Activated T-helper 2 cell treated with anti-CD3 and anti-CD28 coated beads, Interferon-gamma antibody, Interleukin-2, Interleukin-4, amounts not matched to agents 10 μg/mL and 5 μg/mL and 100 μg/mL, durations not matched to agents 14 hours and 24 hours and 36 hours (primary cell): ENCODE results near the gene TCFL5. TPM values are rescaled to one million over a fixed set of nuclear protein-coding genes. Genes with fewer than 3 reads are reported as not detected.
A peak's percentile ranks its signal among the peaks of the same experiment; 100 is the strongest.

Experiments
- DNase-seq: peaks from one replicate; pipeline ENCODE4 v3.0.0; 2021; ENCODE audit warnings: low spot score
- H3K27ac Mint-ChIP-seq: one replicate; pipeline ENCODE4 v1.8.0; 2021; ENCODE audit warnings: mixed read lengths
- H3K27me3 Mint-ChIP-seq: one replicate; pipeline ENCODE4 v1.8.0; 2021; ENCODE audit warnings: low read depth, mixed read lengths
- H3K36me3 Mint-ChIP-seq: one replicate; pipeline ENCODE4 v1.8.0; 2021; ENCODE audit warnings: low read depth, mixed read lengths
- H3K4me1 Mint-ChIP-seq: one replicate; pipeline ENCODE4 v1.8.0; 2021; ENCODE audit warnings: low read depth, mixed read lengths
- H3K4me3 Mint-ChIP-seq: one replicate; pipeline ENCODE4 v1.8.0; 2021; ENCODE audit warnings: low read depth, mild to moderate bottlenecking, moderate library complexity, mixed read lengths
- H3K9me3 Mint-ChIP-seq: one replicate; pipeline ENCODE4 v1.8.0; 2021; ENCODE audit warnings: mixed read lengths
- intact Hi-C: fragments of 100-400 bp; cut with micrococcal nuclease; formaldehyde crosslinking; loops from one replicate; pipeline ENCODE4 v1.15.1; 2023
- total RNA-seq: library from RNA; stranded (reverse); gene quantifications from 2 replicates; pipeline ENCODE4 v1.2.3, GENCODE V29; 2022

Gene TCFL5
- total RNA-seq, 1 donor from 2014 or later = 5.7 TPM

- H3K27ac Mint-ChIP-seq = no peak overlapping the region
- no peaks in the 10 kb centered on the region for H3K27me3 Mint-ChIP-seq
- no peak overlapping the region for H3K4me3 Mint-ChIP-seq
- no peak for DNase-seq
- H3K36me3 Mint-ChIP-seq = no peaks in the 10 kb centered on the region
- intact Hi-C loops = no loop called here
- H3K4me1 Mint-ChIP-seq = peaks cover 10% of the 10 kb centered on the region
- H3K9me3 Mint-ChIP-seq = no peaks in the 10 kb centered on the region
Measured at GRCh38 chr20:62829231-62830230, 32.1 kb downstream of the TCFL5 start.

- Mint-ChIP-seq H3K4me1 (peaks cover 10% of the 10 kb centered on the region), H3K4me3 (no peak overlapping the region), H3K36me3 (no peaks in the 10 kb centered on the region), H3K9me3 (no peaks in the 10 kb centered on the region), H3K27me3 (no peaks in the 10 kb centered on the region), H3K27ac (no peak overlapping the region)
- intact Hi-C loops = no loop called here
- no peak for DNase-seq
Measured at GRCh38 chr20:62828511-62829230, 33.0 kb downstream of the TCFL5 start.

- H3K4me3 Mint-ChIP-seq = no peak overlapping the region
- no peaks in the 10 kb centered on the region for H3K27me3 Mint-ChIP-seq
- no peaks in the 10 kb centered on the region for H3K36me3 Mint-ChIP-seq
- no peak overlapping the region for H3K27ac Mint-ChIP-seq
- no peaks in the 10 kb centered on the region for H3K9me3 Mint-ChIP-seq
- intact Hi-C loops = no loop called here
- peaks cover 10% of the 10 kb centered on the region for H3K4me1 Mint-ChIP-seq
- DNase-seq = no peak
Measured at GRCh38 chr20:62828051-62828450, 33.6 kb downstream of the TCFL5 start.

- no peaks in the 10 kb centered on the region for H3K9me3 Mint-ChIP-seq
- intact Hi-C loops = no loop called here
- no peaks in the 10 kb centered on the region for H3K27me3 Mint-ChIP-seq
- H3K4me3 Mint-ChIP-seq = no peak overlapping the region
- H3K27ac Mint-ChIP-seq = no peak overlapping the region
- no peaks in the 10 kb centered on the region for H3K36me3 Mint-ChIP-seq
- DNase-seq = no peak
- peaks cover 5% of the 10 kb centered on the region for H3K4me1 Mint-ChIP-seq
Measured at GRCh38 chr20:62827311-62828038, 34.1 kb downstream of the TCFL5 start.

- Mint-ChIP-seq H3K4me3 (no peak overlapping the region), H3K27me3 (no peaks in the 10 kb centered on the region), H3K27ac (no peak overlapping the region), H3K4me1 (peaks cover 2% of the 10 kb centered on the region), H3K9me3 (no peaks in the 10 kb centered on the region), H3K36me3 (no peaks in the 10 kb centered on the region)
- DNase-seq = no peak
- intact Hi-C loops = no loop called here
Measured at GRCh38 chr20:62826646-62827310, 34.8 kb downstream of the TCFL5 start.

GRCh38 chr20:62825986-62826645, 35.5 kb downstream of the TCFL5 start:
- Mint-ChIP-seq H3K4me3 (no peak overlapping the region), H3K36me3 (no peaks in the 10 kb centered on the region), H3K9me3 (no peaks in the 10 kb centered on the region), H3K27ac (no peak overlapping the region), H3K4me1 (no peaks in the 10 kb centered on the region), H3K27me3 (no peaks in the 10 kb centered on the region)
- DNase-seq = no peak
- intact Hi-C loops = no loop called here

GRCh38 chr20:62825333-62825985, 36.2 kb downstream of the TCFL5 start:
- Mint-ChIP-seq H3K36me3 (no peaks in the 10 kb centered on the region), H3K4me3 (no peak overlapping the region), H3K27ac (no peak overlapping the region), H3K27me3 (no peaks in the 10 kb centered on the region), H3K9me3 (no peaks in the 10 kb centered on the region), H3K4me1 (no peaks in the 10 kb centered on the region)
- intact Hi-C loops = no loop called here
- DNase-seq = no peak

GRCh38 chr20:62824476-62825332, 36.9 kb downstream of the TCFL5 start:
- Mint-ChIP-seq H3K27me3 (peaks cover 5% of the 10 kb centered on the region), H3K4me1 (no peaks in the 10 kb centered on the region), H3K4me3 (no peak overlapping the region), H3K9me3 (no peaks in the 10 kb centered on the region), H3K36me3 (no peaks in the 10 kb centered on the region), H3K27ac (no peak overlapping the region)
- intact Hi-C loops = no loop called here
- peak; percentile 47 for DNase-seq

GRCh38 chr20:62823688-62824475, 37.7 kb downstream of the TCFL5 start:
- no peak for DNase-seq
- Mint-ChIP-seq H3K4me1 (no peaks in the 10 kb centered on the region), H3K36me3 (no peaks in the 10 kb centered on the region), H3K27ac (no peak overlapping the region), H3K27me3 (peaks cover 5% of the 10 kb centered on the region), H3K9me3 (no peaks in the 10 kb centered on the region), H3K4me3 (no peak overlapping the region)
- intact Hi-C loops = no loop called here

GRCh38 chr20:62822788-62823651, 38.6 kb downstream of the TCFL5 start:
- no peaks in the 10 kb centered on the region for H3K4me1 Mint-ChIP-seq
- H3K27ac Mint-ChIP-seq = no peak overlapping the region
- H3K9me3 Mint-ChIP-seq = no peaks in the 10 kb centered on the region
- peaks cover 9% of the 10 kb centered on the region for H3K27me3 Mint-ChIP-seq
- no peak overlapping the region for H3K4me3 Mint-ChIP-seq
- intact Hi-C loops = no loop called here
- H3K36me3 Mint-ChIP-seq = no peaks in the 10 kb centered on the region
- DNase-seq = peak; percentile 52
